ENCODE results near the gene NEIL3. TPM values are rescaled to one million over a fixed set of nuclear protein-coding genes. Genes with fewer than 3 reads are reported as not detected.
A peak's percentile ranks its signal among the peaks of the same experiment; 100 is the strongest.

The NEIL3 gene
- total RNA-seq: under 1 TPM in 2 of 4 donors, not detected in 2; 0.11 to 0.50 TPM

- under 1% methylated on average over 31 of the region's 52 CpGs for WGBS
- H3K9me3 ChIP-seq: no peaks in the 10 kb centered on the region
- H3K27ac ChIP-seq (replicated peaks in 1 of 4): no peak within 1 kb of the TSS
- H3K4me1 ChIP-seq: peaks cover 8 to 28% (median 16%) of the 10 kb centered on the region in 4 donors
- no peaks in the 10 kb centered on the region for H3K27me3 ChIP-seq
- peak within 1 kb of the TSS; percentile 59 to 70 (median 63) for H3K4me3 ChIP-seq
- TF ChIP-seq CTCF (IDR thresholded peaks at IDR 0.05) (no peak), POLR2AphosphoS5 (IDR thresholded peaks at IDR 0.05) (peak in 1 of 2 donors; percentile 68)
- H3K36me3 ChIP-seq: no peaks in the 10 kb centered on the region
- intact Hi-C loops (cut with DNase I): no loop called here
- peak; percentile 94 for DNase-seq (ENCODE audit: extremely low spot score)
Observed at GRCh38 chr4:177309522-177310371, at the start of gene NEIL3. TSS of gene NEIL3 (plus strand) at chr4:177309874. CDS start at chr4:177309954, 80 bp downstream.

GRCh38 chr4:177263818-177264217 is 45.9 kb upstream of the NEIL3 start:
- no peak for TF ChIP-seq POLR2A (IDR thresholded peaks at IDR 0.05; ENCODE audit: low read depth)
- TF ChIP-seq CTCF (IDR thresholded peaks at IDR 0.05): no peak
- no peak for TF ChIP-seq EP300 (IDR thresholded peaks at IDR 0.05)
- no peak for TF ChIP-seq POLR2AphosphoS5 (IDR thresholded peaks at IDR 0.05)
- 91% methylated on average over 7 of the region's 7 CpGs for WGBS
- Histone ChIP-seq H3K36me3 (no peaks in the 10 kb centered on the region), H3K4me1 (no peaks in the 10 kb centered on the region), H3K9me3 (no peaks in the 10 kb centered on the region), H3K4me3 (no peak overlapping the region), H3K27ac (replicated peaks in 1 of 4) (no peak overlapping the region), H3K27me3 (no peaks in the 10 kb centered on the region)
- DNase-seq (ENCODE audit: extremely low spot score): no peak
- intact Hi-C loops (cut with DNase I): no loop called here

GRCh38 chr4:177264788-177265422 is 44.8 kb upstream of the NEIL3 start:
- Histone ChIP-seq H3K36me3 (no peaks in the 10 kb centered on the region), H3K4me1 (no peaks in the 10 kb centered on the region), H3K4me3 (no peak overlapping the region), H3K9me3 (no peaks in the 10 kb centered on the region), H3K27ac (replicated peaks in 1 of 4) (no peak overlapping the region), H3K27me3 (no peaks in the 10 kb centered on the region)
- intact Hi-C loops (cut with DNase I): no loop called here
- no peak for DNase-seq (ENCODE audit: extremely low spot score)
- no peak for TF ChIP-seq EP300 (IDR thresholded peaks at IDR 0.05)
- no peak for TF ChIP-seq CTCF (IDR thresholded peaks at IDR 0.05)
- no peak for TF ChIP-seq POLR2AphosphoS5 (IDR thresholded peaks at IDR 0.05)
- no peak for TF ChIP-seq POLR2A (IDR thresholded peaks at IDR 0.05; ENCODE audit: low read depth)
- 45% methylated on average over 2 of the region's 2 CpGs for WGBS

- WGBS: 74% methylated on average over 3 of the region's 3 CpGs
- Histone ChIP-seq H3K27me3 (no peaks in the 10 kb centered on the region), H3K4me3 (no peak overlapping the region), H3K27ac (replicated peaks in 1 of 4) (no peak overlapping the region), H3K4me1 (no peaks in the 10 kb centered on the region), H3K9me3 (no peaks in the 10 kb centered on the region), H3K36me3 (no peaks in the 10 kb centered on the region)
- intact Hi-C loops (cut with DNase I): no loop called here
- no peak for DNase-seq (ENCODE audit: extremely low spot score)
- no peak for TF ChIP-seq POLR2AphosphoS5 (IDR thresholded peaks at IDR 0.05)
- no peak for TF ChIP-seq EP300 (IDR thresholded peaks at IDR 0.05)
- TF ChIP-seq POLR2A (IDR thresholded peaks at IDR 0.05; ENCODE audit: low read depth): no peak
- no peak for TF ChIP-seq CTCF (IDR thresholded peaks at IDR 0.05)
Observed at GRCh38 chr4:177265729-177266128, 43.9 kb upstream of the NEIL3 start.

Data from esophagus muscularis mucosa (tissue), 4 donors.